ENCODE results near the gene CCER1.
A peak's percentile ranks its signal among the peaks of the same experiment; 100 is the strongest.
"Not testable (repeated sequence)": the region's sequence is repeated elsewhere in the genome, so short reads cannot be mapped to it uniquely, and the experiment has no call there.

Gene CCER1

GRCh38 chr12:90954921-90955320 lies at the start of gene CCER1:
TSS of gene CCER1 (minus strand) at chr12:90955176. CDS start at chr12:90954742, 434 bp downstream.
- no peak for DNase-seq (ENCODE audit: low spot score)

GRCh38 chr12:91003737-91004136 lies 48.8 kb upstream of the CCER1 start:
- peak; percentile 35 for DNase-seq (ENCODE audit: low spot score)

- DNase-seq (ENCODE audit: low spot score), result no peak
Measured at GRCh38 chr12:91001306-91001705, 46.3 kb upstream of the CCER1 start.

- DNase-seq (ENCODE audit: low spot score), result no peak
Measured at GRCh38 chr12:90999966-91000365, 45.0 kb upstream of the CCER1 start.

GRCh38 chr12:90999527-90999926 lies 44.6 kb upstream of the CCER1 start:
- no peak for DNase-seq (ENCODE audit: low spot score)

GRCh38 chr12:90995010-90995409 lies 40.0 kb upstream of the CCER1 start:
- no peak for DNase-seq (ENCODE audit: low spot score)

- DNase-seq (ENCODE audit: low spot score), result no peak
Measured at GRCh38 chr12:90991952-90992465, 37.0 kb upstream of the CCER1 start.

- DNase-seq (ENCODE audit: low spot score), result no peak
Measured at GRCh38 chr12:90990611-90991010, 35.6 kb upstream of the CCER1 start.

GRCh38 chr12:90989686-90990111 lies 34.7 kb upstream of the CCER1 start:
- no peak for DNase-seq (ENCODE audit: low spot score)

- no peak for DNase-seq (ENCODE audit: low spot score)
Measured at GRCh38 chr12:90987520-90987919, 32.5 kb upstream of the CCER1 start.

- DNase-seq (ENCODE audit: low spot score), result no peak
Measured at GRCh38 chr12:90987101-90987500, 32.1 kb upstream of the CCER1 start.

- not testable (repeated sequence) for DNase-seq (ENCODE audit: low spot score)
Measured at GRCh38 chr12:90985331-90985730, 30.4 kb upstream of the CCER1 start.

- no peak for DNase-seq (ENCODE audit: low spot score)
Measured at GRCh38 chr12:90984114-90984513, 29.1 kb upstream of the CCER1 start.

- DNase-seq (ENCODE audit: low spot score), result no peak
Measured at GRCh38 chr12:90982170-90982569, 27.2 kb upstream of the CCER1 start.

- DNase-seq (ENCODE audit: low spot score), result no peak
Measured at GRCh38 chr12:90979951-90980350, 25.0 kb upstream of the CCER1 start.

GRCh38 chr12:90979019-90979418 lies 24.0 kb upstream of the CCER1 start:
- DNase-seq (ENCODE audit: low spot score), result no peak

- DNase-seq (ENCODE audit: low spot score), result peak; percentile 60
Measured at GRCh38 chr12:90978117-90978770, 23.3 kb upstream of the CCER1 start.

GRCh38 chr12:90977224-90977623 lies 22.2 kb upstream of the CCER1 start:
- DNase-seq (ENCODE audit: low spot score), result no peak

- peak; percentile 82 for DNase-seq (ENCODE audit: low spot score)
Measured at GRCh38 chr12:90974286-90974685, 19.3 kb upstream of the CCER1 start.

- no peak for DNase-seq (ENCODE audit: low spot score)
Measured at GRCh38 chr12:90972226-90972625, 17.2 kb upstream of the CCER1 start.

GRCh38 chr12:90970911-90971310 lies 15.9 kb upstream of the CCER1 start:
- DNase-seq (ENCODE audit: low spot score), result no peak

GRCh38 chr12:90970471-90970870 lies 15.5 kb upstream of the CCER1 start:
- DNase-seq (ENCODE audit: low spot score), result no peak

- no peak for DNase-seq (ENCODE audit: low spot score)
Measured at GRCh38 chr12:90969851-90970250, 14.9 kb upstream of the CCER1 start.

GRCh38 chr12:90969346-90969745 lies 14.4 kb upstream of the CCER1 start:
- no peak for DNase-seq (ENCODE audit: low spot score)

Measured in COLO829 (cell line).